ENCODE results near the gene TMED9. TPM values are rescaled to one million over a fixed set of nuclear protein-coding genes. Genes with fewer than 3 reads are reported as not detected.

TMED9 gene
- total RNA-seq, 3 donors from 2014 or later (not counting 1 experiment from before 2014, with no cell fraction given): 91.2 to 114 (median 94.4) TPM

DNA sequence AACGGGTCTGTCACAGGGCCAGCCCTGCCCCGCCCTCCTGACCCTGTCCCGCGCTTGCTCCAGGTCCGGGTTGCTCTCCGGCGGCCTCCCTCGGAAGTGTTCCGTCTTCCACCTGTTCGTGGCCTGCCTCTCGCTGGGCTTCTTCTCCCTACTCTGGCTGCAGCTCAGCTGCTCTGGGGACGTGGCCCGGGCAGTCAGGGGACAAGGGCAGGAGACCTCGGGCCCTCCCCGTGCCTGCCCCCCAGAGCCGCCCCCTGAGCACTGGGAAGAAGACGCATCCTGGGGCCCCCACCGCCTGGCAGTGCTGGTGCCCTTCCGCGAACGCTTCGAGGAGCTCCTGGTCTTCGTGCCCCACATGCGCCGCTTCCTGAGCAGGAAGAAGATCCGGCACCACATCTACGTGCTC lies 12.1 kb downstream of the TMED9 start:
- DNase-seq (no peak), ATAC-seq (no peak)
- intact Hi-C loops (cut with micrococcal nuclease): no loop called here
- H3K27me3 Mint-ChIP-seq (ENCODE audit: low read depth in 2 of 2): no peaks in the 10 kb centered on the region
- H3K9me3 ChIP-seq (ENCODE audit: control insufficient read depth, insufficient read depth, low read length): no peaks in the 10 kb centered on the region
- H3K4me1 Mint-ChIP-seq: peaks cover 21 to 43% of the 10 kb centered on the region in 2 donors
- no peaks in the 10 kb centered on the region for H3K9me3 Mint-ChIP-seq
- H3K36me3 Mint-ChIP-seq: no peaks in the 10 kb centered on the region
- peaks cover 23% of the 10 kb centered on the region for H3K4me1 ChIP-seq (ENCODE audit: control insufficient read depth, insufficient read depth, low read length)
- no peaks in the 10 kb centered on the region for H3K27me3 ChIP-seq (ENCODE audit: control insufficient read depth, insufficient read depth, low read length)
- TF ChIP-seq, protein P1, sequence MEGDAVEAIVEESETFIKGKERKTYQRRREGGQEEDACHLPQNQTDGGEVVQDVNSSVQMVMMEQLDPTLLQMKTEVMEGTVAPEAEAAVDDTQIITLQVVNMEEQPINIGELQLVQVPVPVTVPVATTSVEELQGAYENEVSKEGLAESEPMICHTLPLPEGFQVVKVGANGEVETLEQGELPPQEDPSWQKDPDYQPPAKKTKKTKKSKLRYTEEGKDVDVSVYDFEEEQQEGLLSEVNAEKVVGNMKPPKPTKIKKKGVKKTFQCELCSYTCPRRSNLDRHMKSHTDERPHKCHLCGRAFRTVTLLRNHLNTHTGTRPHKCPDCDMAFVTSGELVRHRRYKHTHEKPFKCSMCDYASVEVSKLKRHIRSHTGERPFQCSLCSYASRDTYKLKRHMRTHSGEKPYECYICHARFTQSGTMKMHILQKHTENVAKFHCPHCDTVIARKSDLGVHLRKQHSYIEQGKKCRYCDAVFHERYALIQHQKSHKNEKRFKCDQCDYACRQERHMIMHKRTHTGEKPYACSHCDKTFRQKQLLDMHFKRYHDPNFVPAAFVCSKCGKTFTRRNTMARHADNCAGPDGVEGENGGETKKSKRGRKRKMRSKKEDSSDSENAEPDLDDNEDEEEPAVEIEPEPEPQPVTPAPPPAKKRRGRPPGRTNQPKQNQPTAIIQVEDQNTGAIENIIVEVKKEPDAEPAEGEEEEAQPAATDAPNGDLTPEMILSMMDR (IDR thresholded peaks at IDR 0.05): no peak
- WGBS (ENCODE audit: insufficient coverage): 97% methylated on average over 27 of the region's 27 CpGs
- H3K4me3 ChIP-seq (ENCODE audit: low read length): no peak overlapping the region
- H3K36me3 ChIP-seq (ENCODE audit: control insufficient read depth, insufficient read depth, low read length): no peaks in the 10 kb centered on the region
- no peak overlapping the region for H3K27ac ChIP-seq (ENCODE audit: low read length)
- no peak overlapping the region for H3K27ac Mint-ChIP-seq
- no peak overlapping the region for H3K4me3 Mint-ChIP-seq

GRCh38 chr5:177604656-177605055 lies 12.7 kb downstream of the TMED9 start:
- intact Hi-C loops (cut with micrococcal nuclease): no loop called here
- H3K36me3 ChIP-seq (ENCODE audit: control insufficient read depth, insufficient read depth, low read length): no peaks in the 10 kb centered on the region
- TF ChIP-seq, protein P1 (IDR thresholded peaks at IDR 0.05): no peak
- Mint-ChIP-seq H3K4me3 (no peak overlapping the region), H3K9me3 (no peaks in the 10 kb centered on the region), H3K36me3 (no peaks in the 10 kb centered on the region), H3K4me1 (peaks cover 20 to 40% of the 10 kb centered on the region in 2 donors), H3K27ac (no peak overlapping the region), H3K27me3 (ENCODE audit: low read depth in 2 of 2) (no peaks in the 10 kb centered on the region)
- no peaks in the 10 kb centered on the region for H3K27me3 ChIP-seq (ENCODE audit: control insufficient read depth, insufficient read depth, low read length)
- H3K9me3 ChIP-seq (ENCODE audit: control insufficient read depth, insufficient read depth, low read length): no peaks in the 10 kb centered on the region
- DNase-seq (no peak), ATAC-seq (no peak)
- WGBS (ENCODE audit: insufficient coverage): 92% methylated on average over 5 of the region's 5 CpGs
- no peak overlapping the region for H3K4me3 ChIP-seq (ENCODE audit: low read length)
- H3K4me1 ChIP-seq (ENCODE audit: control insufficient read depth, insufficient read depth, low read length): peaks cover 17% of the 10 kb centered on the region
- no peak overlapping the region for H3K27ac ChIP-seq (ENCODE audit: low read length)

DNA sequence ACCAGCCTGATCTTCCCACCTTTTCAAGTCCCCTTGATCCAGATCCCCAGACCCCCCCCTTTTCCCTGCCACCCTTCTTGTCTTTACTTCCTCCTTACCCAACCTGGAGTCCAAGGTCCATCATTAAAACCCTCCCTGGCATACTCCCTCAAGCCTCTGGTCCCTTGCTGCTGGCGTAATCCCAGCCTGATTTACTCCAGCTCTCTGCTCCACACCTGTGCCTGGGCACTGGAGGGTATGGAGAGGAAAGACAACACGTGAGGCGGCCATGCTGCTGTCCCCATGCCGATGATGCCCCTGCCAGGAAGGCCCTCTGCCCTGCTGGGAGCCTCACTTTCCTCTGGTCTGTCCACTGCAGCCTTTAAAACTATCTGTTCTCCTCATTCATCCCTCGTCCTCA lies 13.1 kb downstream of the TMED9 start:
- no peaks in the 10 kb centered on the region for H3K36me3 ChIP-seq (ENCODE audit: control insufficient read depth, insufficient read depth, low read length)
- H3K27ac ChIP-seq (ENCODE audit: low read length): no peak overlapping the region
- no peaks in the 10 kb centered on the region for H3K27me3 ChIP-seq (ENCODE audit: control insufficient read depth, insufficient read depth, low read length)
- no peaks in the 10 kb centered on the region for H3K9me3 ChIP-seq (ENCODE audit: control insufficient read depth, insufficient read depth, low read length)
- H3K4me3 ChIP-seq (ENCODE audit: low read length): no peak overlapping the region
- TF ChIP-seq, protein P1 (IDR thresholded peaks at IDR 0.05): no peak
- H3K27me3 Mint-ChIP-seq (ENCODE audit: low read depth in 2 of 2): no peaks in the 10 kb centered on the region
- H3K4me3 Mint-ChIP-seq: no peak overlapping the region
- DNase-seq (no peak), ATAC-seq (no peak)
- H3K36me3 Mint-ChIP-seq: no peaks in the 10 kb centered on the region
- 92% methylated on average over 5 of the region's 5 CpGs for WGBS (ENCODE audit: insufficient coverage)
- H3K9me3 Mint-ChIP-seq: no peaks in the 10 kb centered on the region
- peaks cover 20 to 40% of the 10 kb centered on the region in 2 donors for H3K4me1 Mint-ChIP-seq
- H3K27ac Mint-ChIP-seq: no peak overlapping the region
- intact Hi-C loops (cut with micrococcal nuclease): no loop called here
- H3K4me1 ChIP-seq (ENCODE audit: control insufficient read depth, insufficient read depth, low read length): peaks cover 17% of the 10 kb centered on the region

DNA sequence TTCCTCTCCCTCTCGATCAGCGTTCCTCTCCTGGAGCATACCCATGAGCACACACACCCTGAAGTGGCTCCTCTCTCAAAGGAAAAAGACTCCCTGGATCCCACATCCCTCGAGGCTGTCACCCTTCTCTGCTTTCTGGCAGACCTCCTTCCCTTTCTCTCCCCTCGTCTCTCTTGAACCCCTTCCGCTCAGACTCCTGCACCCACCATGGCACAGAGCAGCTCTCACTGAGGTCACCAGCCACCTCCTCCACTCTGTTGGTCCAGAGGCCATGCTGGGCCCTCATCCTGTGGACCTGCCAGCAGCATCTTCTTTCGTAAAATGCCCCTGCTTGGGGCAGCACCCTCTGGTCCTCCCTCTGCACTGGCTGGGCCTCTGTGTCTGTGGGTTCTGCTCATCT lies 13.7 kb downstream of the TMED9 start:
- H3K4me1 Mint-ChIP-seq: peaks cover 15 to 36% of the 10 kb centered on the region in 2 donors
- H3K36me3 ChIP-seq (ENCODE audit: control insufficient read depth, insufficient read depth, low read length): no peaks in the 10 kb centered on the region
- TF ChIP-seq, protein P1 (IDR thresholded peaks at IDR 0.05): no peak
- H3K27me3 Mint-ChIP-seq (ENCODE audit: low read depth in 2 of 2): no peaks in the 10 kb centered on the region
- WGBS (ENCODE audit: insufficient coverage): 89% methylated on average over 6 of the region's 6 CpGs
- no peaks in the 10 kb centered on the region for H3K27me3 ChIP-seq (ENCODE audit: control insufficient read depth, insufficient read depth, low read length)
- intact Hi-C loops (cut with micrococcal nuclease): no loop called here
- H3K36me3 Mint-ChIP-seq: no peaks in the 10 kb centered on the region
- DNase-seq (no peak), ATAC-seq (no peak)
- peaks cover 14% of the 10 kb centered on the region for H3K4me1 ChIP-seq (ENCODE audit: control insufficient read depth, insufficient read depth, low read length)
- H3K4me3 Mint-ChIP-seq: no peak overlapping the region
- H3K4me3 ChIP-seq (ENCODE audit: low read length): no peak overlapping the region
- no peaks in the 10 kb centered on the region for H3K9me3 Mint-ChIP-seq
- no peak overlapping the region for H3K27ac ChIP-seq (ENCODE audit: low read length)
- no peak overlapping the region for H3K27ac Mint-ChIP-seq
- H3K9me3 ChIP-seq (ENCODE audit: control insufficient read depth, insufficient read depth, low read length): no peaks in the 10 kb centered on the region
